Measurements from ENCODE around the gene MIEF2. TPM values are rescaled to one million over a fixed set of nuclear protein-coding genes. Genes with fewer than 3 reads are reported as not detected.

The MIEF2 gene
- total RNA-seq, 1 donor: 5.9 TPM

- H3K9me3 ChIP-seq (ENCODE audit: low read depth, low read length): no peaks in the 10 kb centered on the region
- no peak overlapping the region for H3K4me3 ChIP-seq (ENCODE audit: low read length)
- peaks cover 16% of the 10 kb centered on the region for H3K4me1 ChIP-seq (ENCODE audit: insufficient read depth, low read length)
- H3K27me3 ChIP-seq (ENCODE audit: insufficient read depth, low read length): no peaks in the 10 kb centered on the region
Measured at GRCh38 chr17:18229771-18230170, 30.7 kb upstream of the MIEF2 start.

GRCh38 chr17:18230288-18231141, 29.9 kb upstream of the MIEF2 start:
- Histone ChIP-seq H3K4me3 (ENCODE audit: low read length) (no peak overlapping the region), H3K9me3 (ENCODE audit: low read depth, low read length) (no peaks in the 10 kb centered on the region), H3K27me3 (ENCODE audit: insufficient read depth, low read length) (no peaks in the 10 kb centered on the region), H3K4me1 (ENCODE audit: insufficient read depth, low read length) (peaks cover 12% of the 10 kb centered on the region)

GRCh38 chr17:18231164-18231563, 29.3 kb upstream of the MIEF2 start:
- Histone ChIP-seq H3K9me3 (ENCODE audit: low read depth, low read length) (no peaks in the 10 kb centered on the region), H3K27me3 (ENCODE audit: insufficient read depth, low read length) (no peaks in the 10 kb centered on the region), H3K4me3 (ENCODE audit: low read length) (no peak overlapping the region), H3K4me1 (ENCODE audit: insufficient read depth, low read length) (peaks cover 8% of the 10 kb centered on the region)

GRCh38 chr17:18233803-18234518, 26.5 kb upstream of the MIEF2 start:
- H3K4me3 ChIP-seq (ENCODE audit: low read length): no peak overlapping the region
- no peaks in the 10 kb centered on the region for H3K9me3 ChIP-seq (ENCODE audit: low read depth, low read length)
- H3K4me1 ChIP-seq (ENCODE audit: insufficient read depth, low read length): no peaks in the 10 kb centered on the region
- H3K27me3 ChIP-seq (ENCODE audit: insufficient read depth, low read length): no peaks in the 10 kb centered on the region

GRCh38 chr17:18234853-18235380, 25.5 kb upstream of the MIEF2 start:
- Histone ChIP-seq H3K4me1 (ENCODE audit: insufficient read depth, low read length) (no peaks in the 10 kb centered on the region), H3K9me3 (ENCODE audit: low read depth, low read length) (no peaks in the 10 kb centered on the region), H3K4me3 (ENCODE audit: low read length) (no peak overlapping the region), H3K27me3 (ENCODE audit: insufficient read depth, low read length) (no peaks in the 10 kb centered on the region)

GRCh38 chr17:18235743-18236256, 24.7 kb upstream of the MIEF2 start:
- Histone ChIP-seq H3K4me1 (ENCODE audit: insufficient read depth, low read length) (no peaks in the 10 kb centered on the region), H3K4me3 (ENCODE audit: low read length) (no peak overlapping the region), H3K27me3 (ENCODE audit: insufficient read depth, low read length) (no peaks in the 10 kb centered on the region), H3K9me3 (ENCODE audit: low read depth, low read length) (no peaks in the 10 kb centered on the region)

- no peaks in the 10 kb centered on the region for H3K27me3 ChIP-seq (ENCODE audit: insufficient read depth, low read length)
- no peaks in the 10 kb centered on the region for H3K4me1 ChIP-seq (ENCODE audit: insufficient read depth, low read length)
- H3K4me3 ChIP-seq (ENCODE audit: low read length): no peak overlapping the region
- H3K9me3 ChIP-seq (ENCODE audit: low read depth, low read length): no peaks in the 10 kb centered on the region
Measured at GRCh38 chr17:18236494-18236893, 24.0 kb upstream of the MIEF2 start.

- H3K27me3 ChIP-seq (ENCODE audit: insufficient read depth, low read length): no peaks in the 10 kb centered on the region
- H3K4me3 ChIP-seq (ENCODE audit: low read length): no peak overlapping the region
- no peaks in the 10 kb centered on the region for H3K4me1 ChIP-seq (ENCODE audit: insufficient read depth, low read length)
- no peaks in the 10 kb centered on the region for H3K9me3 ChIP-seq (ENCODE audit: low read depth, low read length)
Measured at GRCh38 chr17:18237461-18237860, 23.0 kb upstream of the MIEF2 start.

- Histone ChIP-seq H3K27me3 (ENCODE audit: insufficient read depth, low read length) (no peaks in the 10 kb centered on the region), H3K4me1 (ENCODE audit: insufficient read depth, low read length) (no peaks in the 10 kb centered on the region), H3K4me3 (ENCODE audit: low read length) (no peak overlapping the region), H3K9me3 (ENCODE audit: low read depth, low read length) (no peaks in the 10 kb centered on the region)
Measured at GRCh38 chr17:18238299-18238698, 22.2 kb upstream of the MIEF2 start.

GRCh38 chr17:18240449-18240848, 20.0 kb upstream of the MIEF2 start:
- Histone ChIP-seq H3K27me3 (ENCODE audit: insufficient read depth, low read length) (no peaks in the 10 kb centered on the region), H3K4me1 (ENCODE audit: insufficient read depth, low read length) (no peaks in the 10 kb centered on the region), H3K9me3 (ENCODE audit: low read depth, low read length) (no peaks in the 10 kb centered on the region), H3K4me3 (ENCODE audit: low read length) (no peak overlapping the region)

GRCh38 chr17:18241229-18241871, 19.1 kb upstream of the MIEF2 start:
- Histone ChIP-seq H3K27me3 (ENCODE audit: insufficient read depth, low read length) (no peaks in the 10 kb centered on the region), H3K4me1 (ENCODE audit: insufficient read depth, low read length) (no peaks in the 10 kb centered on the region), H3K4me3 (ENCODE audit: low read length) (no peak overlapping the region), H3K9me3 (ENCODE audit: low read depth, low read length) (no peaks in the 10 kb centered on the region)

GRCh38 chr17:18245038-18245776, 15.3 kb upstream of the MIEF2 start:
- Histone ChIP-seq H3K9me3 (ENCODE audit: low read depth, low read length) (no peaks in the 10 kb centered on the region), H3K27me3 (ENCODE audit: insufficient read depth, low read length) (no peaks in the 10 kb centered on the region), H3K4me3 (ENCODE audit: low read length) (no peak overlapping the region), H3K4me1 (ENCODE audit: insufficient read depth, low read length) (no peaks in the 10 kb centered on the region)

- Histone ChIP-seq H3K4me3 (ENCODE audit: low read length) (no peak overlapping the region), H3K27me3 (ENCODE audit: insufficient read depth, low read length) (no peaks in the 10 kb centered on the region), H3K9me3 (ENCODE audit: low read depth, low read length) (no peaks in the 10 kb centered on the region), H3K4me1 (ENCODE audit: insufficient read depth, low read length) (no peaks in the 10 kb centered on the region)
Measured at GRCh38 chr17:18246109-18246725, 14.2 kb upstream of the MIEF2 start.
